PC-3 (cell line): ENCODE results near the gene PCID2. TPM values are rescaled to one million over a fixed set of nuclear protein-coding genes. Genes with fewer than 3 reads are reported as not detected.

ENCODE experiments used
- ATAC-seq: fragments of 200-7000 bp; cut with Tn5 transposase; 2 replicates; pipeline ENCODE4 v1.9.1; 2020; ENCODE audit warnings: mild to moderate bottlenecking, moderate library complexity
- BruUV-seq: library from RNA; stranded (reverse); fragments of 400-500 nt; replicated peaks from 2 replicates; lab custom pipeline; 2021; lab: Mats Ljungman, UMichigan
- CTCF ChIA-PET: fragments of 300-600 bp; sonication (Branson Sonifier 250); formaldehyde crosslinking; loops from one replicate; lab custom pipeline; 2022; ENCODE audit warnings: antibody characterized with exemption; lab: Charles Lee
- POLR2A ChIA-PET: fragments of 300-600 bp; sonication (Branson Sonifier 250); formaldehyde crosslinking; loops from one replicate; lab custom pipeline; 2022; ENCODE audit warnings: antibody characterized with exemption; ENCODE audit not compliant: unreplicated experiment; lab: Charles Lee
- DNase-seq: peaks from one replicate; pipeline ENCODE4 v3.0.0-alpha.2; 2015
- H2AFZ ChIP-seq: fragments of 300-600 bp; sonication (generic); 2 replicates; pipeline ENCODE4 v1.6.0; 2016; ENCODE audit warnings: antibody characterized with exemption, low read length
- H3F3A ChIP-seq: fragments of 300-600 bp; sonication (generic); one replicate; pipeline ENCODE4 v1.6.0; 2017; ENCODE audit warnings: antibody characterized with exemption, low read length, control low read depth, mild to moderate bottlenecking; ENCODE audit not compliant: unreplicated experiment
- H3K27ac ChIP-seq: fragments of 300-600 bp; sonication (generic); 2 replicates; pipeline ENCODE4 v1.5.1; 2016; ENCODE audit warnings: mild to moderate bottlenecking, low read length
- H3K27me3 ChIP-seq: fragments of 300-600 bp; sonication (generic); 2 replicates; pipeline ENCODE4 v1.6.1; 2016; ENCODE audit warnings: low read length, mixed read lengths
- H3K36me3 ChIP-seq: fragments of 300-600 bp; sonication (generic); 2 replicates; pipeline ENCODE4 v1.6.1; 2016; ENCODE audit warnings: low read depth, mixed run types, low read length, mixed read lengths
- H3K4me1 ChIP-seq: fragments of 300-600 bp; sonication (generic); 2 replicates; pipeline ENCODE4 v1.5.1; 2016; ENCODE audit warnings: low read length; ENCODE audit not compliant: insufficient read depth
- H3K4me2 ChIP-seq: fragments of 300-600 bp; sonication (generic); 2 replicates; pipeline ENCODE4 v1.6.0; 2016; ENCODE audit warnings: low read length
- H3K4me3 ChIP-seq: fragments of 300-600 bp; sonication (generic); 2 replicates; pipeline ENCODE4 v1.5.1; 2016; ENCODE audit warnings: mild to moderate bottlenecking, low read length, mixed read lengths
- H3K79me2 ChIP-seq: fragments of 300-600 bp; sonication (generic); 2 replicates; pipeline ENCODE4 v1.6.1; 2017; ENCODE audit warnings: low read length, mixed read lengths
- H3K9ac ChIP-seq: fragments of 300-600 bp; sonication (generic); 2 replicates; pipeline ENCODE4 v1.6.0; 2016; ENCODE audit warnings: mild to moderate bottlenecking, low read length
- H3K9me2 ChIP-seq: fragments of 300-600 bp; sonication (generic); replicated peaks from 2 replicates; pipeline ENCODE4 v1.6.1; 2016; ENCODE audit warnings: mixed run types, low read length, mixed read lengths
- H3K9me3 ChIP-seq: fragments of 300-600 bp; sonication (generic); 2 replicates; pipeline ENCODE4 v1.6.1; 2016; ENCODE audit warnings: low read length, mixed read lengths
- H4K20me1 ChIP-seq: fragments of 300-600 bp; sonication (generic); 2 replicates; pipeline ENCODE4 v1.6.1; 2016; ENCODE audit warnings: low read length, mixed read lengths
- EZH2 ChIP-seq: fragments of 300-600 bp; sonication (generic); IDR thresholded peaks from one replicate; pipeline ENCODE4 v1.6.1; 2017; ENCODE audit warnings: antibody characterized with exemption, mild to moderate bottlenecking, low read length; ENCODE audit not compliant: unreplicated experiment
- EZH2phosphoT487 ChIP-seq: fragments of 300-600 bp; sonication (generic); IDR thresholded peaks from 2 replicates; pipeline ENCODE4 v1.6.1; 2018; ENCODE audit warnings: mild to moderate bottlenecking, antibody characterized with exemption, low read length, borderline replicate concordance
- intact Hi-C: fragments of 100-400 bp; cut with micrococcal nuclease; formaldehyde crosslinking; loops from 2 replicates; pipeline ENCODE4 v1.9.0; 2023
- total RNA-seq: library from RNA; depleted of rRNA; stranded (reverse); fragments of >200 nt; gene quantifications from 2 replicates; pipeline ENCODE4 v1.2.3, GENCODE V29; 2014
- TF ChIP-seq, protein P1 (sequence below): fragments of 300-600 bp; sonication (generic); conservative IDR thresholded peaks from 2 replicates; pipeline ENCODE4 v1.5.1; 2017; ENCODE audit warnings: antibody characterized with exemption, low read depth, mild to moderate bottlenecking, low read length

Gene PCID2
- total RNA-seq, 1 experiment from 2014 or later: 39.4 TPM

GRCh38 chr13:113210833-113211232 is 2.4 kb upstream of the PCID2 start:
- Histone ChIP-seq H3K9me2 (no peaks in the 10 kb centered on the region), H3K4me3 (peak overlapping the region; percentile 90), H3F3A (no peaks in the 10 kb centered on the region), H3K9me3 (no peaks in the 10 kb centered on the region), H4K20me1 (peaks cover 33% of the 10 kb centered on the region), H3K27ac (no peak overlapping the region), H3K36me3 (peaks cover 13% of the 10 kb centered on the region), H3K27me3 (no peaks in the 10 kb centered on the region), H3K4me1 (peaks cover 33% of the 10 kb centered on the region), H2AFZ (no peak overlapping the region), H3K9ac (peak overlapping the region; percentile 99), H3K79me2 (peaks cover 87% of the 10 kb centered on the region), H3K4me2 (peak overlapping the region; percentile 97)
- ChIA-PET POLR2A (no interaction called here), CTCF (no interaction called here)
- BruUV-seq: TSS peak; percentile 49
- TF ChIP-seq, protein P1, sequence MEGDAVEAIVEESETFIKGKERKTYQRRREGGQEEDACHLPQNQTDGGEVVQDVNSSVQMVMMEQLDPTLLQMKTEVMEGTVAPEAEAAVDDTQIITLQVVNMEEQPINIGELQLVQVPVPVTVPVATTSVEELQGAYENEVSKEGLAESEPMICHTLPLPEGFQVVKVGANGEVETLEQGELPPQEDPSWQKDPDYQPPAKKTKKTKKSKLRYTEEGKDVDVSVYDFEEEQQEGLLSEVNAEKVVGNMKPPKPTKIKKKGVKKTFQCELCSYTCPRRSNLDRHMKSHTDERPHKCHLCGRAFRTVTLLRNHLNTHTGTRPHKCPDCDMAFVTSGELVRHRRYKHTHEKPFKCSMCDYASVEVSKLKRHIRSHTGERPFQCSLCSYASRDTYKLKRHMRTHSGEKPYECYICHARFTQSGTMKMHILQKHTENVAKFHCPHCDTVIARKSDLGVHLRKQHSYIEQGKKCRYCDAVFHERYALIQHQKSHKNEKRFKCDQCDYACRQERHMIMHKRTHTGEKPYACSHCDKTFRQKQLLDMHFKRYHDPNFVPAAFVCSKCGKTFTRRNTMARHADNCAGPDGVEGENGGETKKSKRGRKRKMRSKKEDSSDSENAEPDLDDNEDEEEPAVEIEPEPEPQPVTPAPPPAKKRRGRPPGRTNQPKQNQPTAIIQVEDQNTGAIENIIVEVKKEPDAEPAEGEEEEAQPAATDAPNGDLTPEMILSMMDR: no peak
- no peak for TF ChIP-seq EZH2phosphoT487
- TF ChIP-seq EZH2: no peak
- DNase-seq (no peak), ATAC-seq (no peak)
- intact Hi-C loops: loop anchor here (10.0 kb wide), 1 partner anchor 176 kb away; no protein-coding TSS in a partner anchor

- no peaks in the 10 kb centered on the region for H3K27me3 ChIP-seq
- peaks cover 36% of the 10 kb centered on the region for H3K4me1 ChIP-seq
- peaks cover 27% of the 10 kb centered on the region for H4K20me1 ChIP-seq
- peak overlapping the region; percentile 99 for H3K9ac ChIP-seq
- no peaks in the 10 kb centered on the region for H3F3A ChIP-seq
- peak overlapping the region; percentile 49 for H3K27ac ChIP-seq
- DNase-seq (peak; percentile 49), ATAC-seq (peak; percentile 44)
- H3K36me3 ChIP-seq: peaks cover 13% of the 10 kb centered on the region
- no peaks in the 10 kb centered on the region for H3K9me2 ChIP-seq
- BruUV-seq: no TSS peak
- H3K79me2 ChIP-seq: peaks cover 87% of the 10 kb centered on the region
- H3K9me3 ChIP-seq: no peaks in the 10 kb centered on the region
- H3K4me3 ChIP-seq: peak overlapping the region; percentile 90
- peak overlapping the region; percentile 56 for H2AFZ ChIP-seq
- TF ChIP-seq, protein P1: no peak
- TF ChIP-seq EZH2phosphoT487 (no peak), EZH2 (no peak)
- ChIA-PET POLR2A (interaction anchor here (0.6 kb wide), 1 partner anchor 23 kb away, joined by 3 read pairs; no protein-coding TSS in a partner anchor), CTCF (interaction anchor here (0.8 kb wide), 1 partner anchor 149 kb away, joined by 4 read pairs; no protein-coding TSS in a partner anchor)
- intact Hi-C loops: loop anchor here (10.0 kb wide), 1 partner anchor 175 kb away; no protein-coding TSS in a partner anchor
- H3K4me2 ChIP-seq: peak overlapping the region; percentile 97
These were observed 1.4 kb upstream of the PCID2 start for GRCh38 chr13:113209759-113210421.

GRCh38 chr13:113209336-113209758 is 878 bp upstream of the PCID2 start, which contains the start of gene CUL4A:
TSS of gene CUL4A (plus strand) at chr13:113209613. CDS start at chr13:113209628, 15 bp downstream.
- TF ChIP-seq EZH2phosphoT487: no peak
- TF ChIP-seq EZH2: no peak
- TF ChIP-seq, protein P1: no peak
- Histone ChIP-seq H3K36me3 (peaks cover 13% of the 10 kb centered on the region), H2AFZ (peak within 1 kb of the TSS; percentile 84), H3K9ac (peak within 1 kb of the TSS; percentile 99), H3F3A (no peaks in the 10 kb centered on the region), H3K27me3 (no peaks in the 10 kb centered on the region), H3K4me1 (peaks cover 36% of the 10 kb centered on the region), H3K9me3 (no peaks in the 10 kb centered on the region), H3K27ac (peak within 1 kb of the TSS; percentile 82), H3K4me2 (peak within 1 kb of the TSS; percentile 99), H4K20me1 (peaks cover 27% of the 10 kb centered on the region), H3K4me3 (peak within 1 kb of the TSS; percentile 99), H3K9me2 (no peaks in the 10 kb centered on the region), H3K79me2 (peaks cover 87% of the 10 kb centered on the region)
- intact Hi-C loops: no loop called here
- POLR2A ChIA-PET: interaction anchor here (0.6 kb wide), 2 partner anchors 22 to 120 kb away, joined by 3 to 4 read pairs; no protein-coding TSS in a partner anchor
- CTCF ChIA-PET: interaction anchor here (0.8 kb wide), 1 partner anchor 149 kb away, joined by 4 read pairs; no protein-coding TSS in a partner anchor
- DNase-seq: peak; percentile 55
- peak; percentile 61 for ATAC-seq
- BruUV-seq: no TSS peak
